Bronchial epithelial cell (primary cell): Measurements from ENCODE around the gene TOMM22. TPM values are rescaled to one million over a fixed set of nuclear protein-coding genes. Genes with fewer than 3 reads are reported as not detected.

Source experiments
- DNase-seq: peaks from one replicate; pipeline ENCODE4 v3.0.0-alpha.2; 2010; ENCODE audit warnings: low read depth
- FAIRE-seq: peaks from 2 replicates; lab custom pipeline; 2011; peaks lifted over from hg19 to GRCh38; lab: Jason Lieb, UNC
- H3K27me3 ChIP-seq: 2 replicates; pipeline ENCODE4 v1.5.1; 2011; ENCODE audit warnings: low read length; ENCODE audit not compliant: control insufficient read depth, insufficient read depth
- H3K36me3 ChIP-seq: 2 replicates; pipeline ENCODE4 v1.5.1; 2011; ENCODE audit warnings: low read length; ENCODE audit not compliant: control insufficient read depth, insufficient read depth
- H3K4me3 ChIP-seq: 2 replicates; pipeline ENCODE4 v1.5.1; 2011; ENCODE audit warnings: mild to moderate bottlenecking, low read depth, low read length, control low read depth
- total RNA-seq: library from RNA; depleted of rRNA; stranded (reverse); fragments of >200 nt; gene quantifications from 2 replicates; pipeline ENCODE4 v1.2.1, GENCODE V29; 2014
- TF ChIP-seq, protein P1 (sequence below): IDR thresholded peaks from 2 replicates; pipeline ENCODE4 v1.5.1; 2011; ENCODE audit warnings: mild to moderate bottlenecking, moderate library complexity, low read length, control low read depth, inconsistent platforms; ENCODE audit not compliant: insufficient read depth, severe bottlenecking

The TOMM22 gene
- total RNA-seq, 1 donor from 2014 or later, result 70.0 TPM

DNA sequence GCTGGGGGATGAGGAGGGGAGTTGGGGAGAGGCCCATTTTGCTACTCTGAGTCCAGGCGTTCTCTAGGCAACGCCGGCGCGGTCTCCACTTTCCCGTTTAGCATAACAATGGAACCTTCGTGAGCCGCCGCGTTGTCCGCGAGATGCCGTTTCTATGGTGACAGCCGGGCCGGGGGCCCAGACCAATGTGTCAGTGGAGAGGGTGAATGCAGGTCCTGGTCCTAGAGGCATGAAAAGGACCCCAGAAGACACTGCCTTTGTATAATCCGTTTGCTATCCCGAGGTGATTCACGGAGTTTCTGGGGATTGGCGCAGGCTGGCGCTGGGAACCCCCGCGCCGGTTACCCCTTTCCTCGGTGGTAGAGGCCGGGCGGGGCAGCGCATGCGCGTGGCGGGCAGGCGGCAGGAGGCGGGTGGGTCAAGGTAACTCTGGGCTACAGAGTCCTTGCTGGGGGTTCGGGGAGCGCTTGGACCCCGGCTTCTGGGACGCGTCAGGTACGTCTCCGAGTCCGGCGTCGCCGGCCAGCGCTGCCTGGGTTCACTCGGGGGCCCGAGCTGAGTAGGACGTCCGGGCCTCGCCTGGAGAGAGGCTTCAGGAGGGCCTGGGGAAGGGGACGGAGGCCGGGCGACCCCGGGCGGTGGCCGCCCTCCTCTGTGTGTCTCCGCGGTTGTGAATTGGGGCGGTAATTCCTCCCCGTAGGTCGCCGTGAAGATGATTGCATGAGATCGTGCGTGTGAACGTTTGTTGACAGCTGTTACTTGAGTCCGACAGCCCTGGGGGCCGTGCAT lies 25.3 kb upstream of the TOMM22 start, which contains the start of the genes CBY1 and FAM227A:
CBY1 (plus strand) TSS at position 383 of the 789 bp plus-strand sequence. CDS start 11,417 bp downstream, outside the sequence.
FAM227A (minus strand) TSS at position 137 of the 789 bp plus-strand sequence. CDS start 6,224 bp downstream, outside the sequence.
- no peak for FAIRE-seq
- Histone ChIP-seq H3K36me3 (no peaks in the 10 kb centered on the region), H3K4me3 (peak within 1 kb of the TSS; percentile 90)

DNA sequence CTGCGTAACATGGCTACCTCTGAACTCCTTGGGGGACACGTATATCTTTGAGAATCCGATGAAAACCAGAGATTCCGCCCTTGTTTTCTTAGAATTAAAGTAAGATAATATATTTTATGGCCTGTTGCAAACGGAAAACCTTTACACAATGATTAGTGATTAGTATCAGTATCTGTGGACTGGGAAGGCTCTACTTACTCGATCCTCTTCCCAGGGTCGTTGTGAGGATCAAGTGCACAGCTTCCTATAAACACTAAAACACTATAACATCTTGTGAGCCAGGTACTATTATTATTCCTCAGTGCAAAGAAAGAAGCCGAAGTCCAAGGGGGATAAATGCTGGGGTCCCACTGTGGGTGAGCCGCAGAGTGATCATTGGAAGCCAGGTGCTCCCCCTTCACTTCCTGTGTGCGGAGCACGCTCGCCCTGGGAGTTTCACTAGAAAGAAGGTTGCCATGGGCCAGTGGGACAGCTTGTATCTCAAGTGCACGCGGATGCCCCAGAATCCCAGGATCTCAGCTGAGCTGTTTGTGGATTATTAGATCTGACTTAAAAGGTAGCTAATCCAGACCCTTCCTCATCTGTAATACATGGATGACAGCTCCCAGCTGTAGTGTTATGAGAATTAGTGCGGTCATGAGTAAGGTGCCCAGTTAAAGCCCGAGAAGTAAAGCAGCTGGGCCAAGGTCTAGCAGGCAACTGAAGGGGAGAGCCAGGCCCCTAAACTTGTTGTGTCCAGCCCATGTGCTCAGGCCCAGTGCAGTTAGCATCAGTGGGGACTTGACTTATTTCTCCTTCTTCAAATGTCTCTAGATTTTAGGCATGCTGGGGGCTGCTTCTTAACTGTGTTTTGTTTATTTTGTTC lies 24.5 kb upstream of the TOMM22 start:
- H3K27me3 ChIP-seq, result no peaks in the 10 kb centered on the region
- H3K36me3 ChIP-seq, result no peaks in the 10 kb centered on the region
- TF ChIP-seq, protein P1, sequence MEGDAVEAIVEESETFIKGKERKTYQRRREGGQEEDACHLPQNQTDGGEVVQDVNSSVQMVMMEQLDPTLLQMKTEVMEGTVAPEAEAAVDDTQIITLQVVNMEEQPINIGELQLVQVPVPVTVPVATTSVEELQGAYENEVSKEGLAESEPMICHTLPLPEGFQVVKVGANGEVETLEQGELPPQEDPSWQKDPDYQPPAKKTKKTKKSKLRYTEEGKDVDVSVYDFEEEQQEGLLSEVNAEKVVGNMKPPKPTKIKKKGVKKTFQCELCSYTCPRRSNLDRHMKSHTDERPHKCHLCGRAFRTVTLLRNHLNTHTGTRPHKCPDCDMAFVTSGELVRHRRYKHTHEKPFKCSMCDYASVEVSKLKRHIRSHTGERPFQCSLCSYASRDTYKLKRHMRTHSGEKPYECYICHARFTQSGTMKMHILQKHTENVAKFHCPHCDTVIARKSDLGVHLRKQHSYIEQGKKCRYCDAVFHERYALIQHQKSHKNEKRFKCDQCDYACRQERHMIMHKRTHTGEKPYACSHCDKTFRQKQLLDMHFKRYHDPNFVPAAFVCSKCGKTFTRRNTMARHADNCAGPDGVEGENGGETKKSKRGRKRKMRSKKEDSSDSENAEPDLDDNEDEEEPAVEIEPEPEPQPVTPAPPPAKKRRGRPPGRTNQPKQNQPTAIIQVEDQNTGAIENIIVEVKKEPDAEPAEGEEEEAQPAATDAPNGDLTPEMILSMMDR, result no peak
- FAIRE-seq (no peak), DNase-seq (peak; percentile 31)
- peak overlapping the region; percentile 90 for H3K4me3 ChIP-seq

More for the DNA sequence above, 25.3 kb upstream of the TOMM22 start, which contains the start of the genes CBY1 and FAM227A:
- TF ChIP-seq, protein P1, result no peak
- H3K27me3 ChIP-seq, result no peaks in the 10 kb centered on the region
- DNase-seq, result peak; percentile 72

DNA sequence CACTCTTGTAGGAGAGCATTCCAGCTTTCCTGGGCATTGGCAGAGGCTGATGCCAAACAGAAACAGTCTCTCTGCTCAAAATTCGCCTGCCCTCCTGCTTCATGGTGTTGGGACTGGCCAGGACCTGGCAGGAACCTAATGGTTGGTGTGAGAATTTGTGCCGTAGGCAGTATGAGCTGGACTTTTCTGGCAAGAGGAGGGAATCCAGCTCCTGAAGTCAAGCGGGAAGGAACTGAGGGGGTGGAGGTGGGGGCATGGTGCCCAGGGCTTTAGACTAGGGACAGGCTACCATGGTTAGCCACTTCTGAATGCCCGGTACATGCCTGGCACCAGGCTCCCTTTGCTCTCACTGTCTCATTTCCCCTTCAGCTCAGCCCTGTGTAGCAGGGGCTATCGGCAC lies 6.9 kb upstream of the TOMM22 start:
- no peak for FAIRE-seq
- H3K36me3 ChIP-seq, result peaks cover 6% of the 10 kb centered on the region
- no peak for DNase-seq
- no peak overlapping the region for H3K4me3 ChIP-seq
- TF ChIP-seq, protein P1, result no peak
- no peaks in the 10 kb centered on the region for H3K27me3 ChIP-seq

DNA sequence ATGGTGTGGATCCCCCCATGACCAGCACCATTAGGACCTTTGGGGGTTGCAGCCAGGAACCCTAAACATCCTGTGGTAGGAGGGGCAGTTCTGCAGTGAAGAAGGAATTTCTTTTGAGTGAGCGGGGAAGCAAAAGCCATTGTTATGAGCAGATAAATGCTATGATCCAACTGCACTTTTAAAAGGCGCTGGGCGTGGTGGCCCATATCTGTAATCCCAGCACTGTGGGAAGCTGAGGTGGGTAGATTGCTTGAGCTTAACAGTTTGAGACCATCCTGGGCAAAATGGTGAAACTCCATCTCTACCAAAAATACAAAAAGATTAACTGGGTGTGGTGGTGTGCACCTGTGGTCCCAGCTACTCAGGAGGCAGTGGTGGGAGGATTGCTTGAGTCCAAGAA lies 5.9 kb upstream of the TOMM22 start:
- FAIRE-seq, result peak; percentile 96
- Histone ChIP-seq H3K27me3 (no peaks in the 10 kb centered on the region), H3K36me3 (peaks cover 4% of the 10 kb centered on the region), H3K4me3 (no peak overlapping the region)
- TF ChIP-seq, protein P1, result no peak
- no peak for DNase-seq

DNA sequence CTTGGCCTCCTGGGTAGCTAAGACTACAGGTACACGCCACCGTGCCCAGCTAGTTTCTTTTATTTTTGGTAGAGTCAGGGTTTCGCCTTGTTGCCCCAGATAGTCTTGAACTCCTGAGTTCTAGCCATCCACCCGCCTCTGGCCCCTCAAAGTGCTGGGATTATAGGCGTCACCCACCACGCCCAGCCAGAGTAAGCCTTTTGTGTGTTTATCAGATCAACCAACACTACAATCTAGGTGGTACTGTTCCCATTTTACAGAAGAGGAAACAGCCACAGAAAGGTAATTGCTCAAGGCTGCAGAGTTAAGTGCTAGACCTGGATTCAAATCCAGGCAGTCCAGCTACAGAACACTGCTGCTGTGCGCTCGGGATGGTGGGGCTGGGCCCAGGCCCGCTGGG lies 3.1 kb downstream of the TOMM22 start:
- TF ChIP-seq, protein P1, result no peak
- DNase-seq (no peak), FAIRE-seq (no peak)
- H3K4me3 ChIP-seq, result no peak overlapping the region
- no peaks in the 10 kb centered on the region for H3K27me3 ChIP-seq
- H3K36me3 ChIP-seq, result peaks cover 35% of the 10 kb centered on the region
